HG03469 (cell line): Measurements from ENCODE around the gene ACSL5.
"Not testable (repeated sequence)": the region's sequence is repeated elsewhere in the genome, so short reads cannot be mapped to it uniquely, and the experiment has no call there.

Experiments used
- ATAC-seq: cut with Tn5 transposase; IDR thresholded peaks from one replicate; pipeline ENCODE4 v1.9.1; 2021; ENCODE audit warnings: mild to moderate bottlenecking, moderate library complexity, moderate number of reproducible peaks; ENCODE audit not compliant: unreplicated experiment

The ACSL5 gene

DNA sequence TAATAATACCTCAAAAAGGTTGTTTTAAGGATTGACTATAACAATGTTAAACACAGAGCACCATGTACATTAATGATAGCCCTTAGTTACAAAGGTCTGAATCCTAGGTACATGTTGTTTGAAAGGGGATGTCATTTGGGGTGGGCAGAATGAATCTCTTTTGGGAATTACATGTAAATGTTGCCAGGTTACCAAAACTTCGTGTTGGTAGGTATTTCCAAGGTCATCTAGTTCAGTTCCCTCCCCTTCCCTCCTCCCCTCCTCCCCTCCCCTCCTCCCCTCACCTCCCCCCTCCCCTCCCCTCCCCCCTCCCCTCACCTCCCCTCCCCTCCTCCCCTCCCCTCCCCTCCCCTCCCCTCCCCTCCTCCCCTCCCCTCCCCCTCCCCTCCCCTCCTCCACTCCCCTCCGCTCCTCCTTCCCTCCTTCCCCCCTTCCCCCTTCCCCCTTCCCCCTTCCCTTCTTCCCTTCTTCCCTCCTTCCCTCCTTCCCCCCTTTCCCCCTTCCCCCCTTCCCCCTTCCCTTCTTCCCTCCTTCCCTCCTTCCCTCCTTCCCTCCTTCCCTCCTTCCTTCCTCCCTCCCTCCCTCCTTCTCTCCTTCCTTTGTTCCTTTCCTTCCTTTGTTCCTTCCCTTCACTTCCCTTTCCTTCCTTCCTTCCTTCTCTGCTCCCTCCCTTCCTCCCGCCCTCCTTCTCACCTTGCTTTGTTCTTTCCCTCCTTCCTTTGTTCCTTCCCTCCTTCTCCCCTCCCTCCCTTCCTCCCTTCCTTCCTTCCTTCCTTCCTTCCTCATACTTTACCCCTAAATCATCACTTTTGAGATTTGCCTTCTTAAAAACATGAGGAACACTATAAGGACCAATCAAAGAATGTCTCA is 81.2 kb downstream of the ACSL5 start:
- no peak for ATAC-seq

DNA sequence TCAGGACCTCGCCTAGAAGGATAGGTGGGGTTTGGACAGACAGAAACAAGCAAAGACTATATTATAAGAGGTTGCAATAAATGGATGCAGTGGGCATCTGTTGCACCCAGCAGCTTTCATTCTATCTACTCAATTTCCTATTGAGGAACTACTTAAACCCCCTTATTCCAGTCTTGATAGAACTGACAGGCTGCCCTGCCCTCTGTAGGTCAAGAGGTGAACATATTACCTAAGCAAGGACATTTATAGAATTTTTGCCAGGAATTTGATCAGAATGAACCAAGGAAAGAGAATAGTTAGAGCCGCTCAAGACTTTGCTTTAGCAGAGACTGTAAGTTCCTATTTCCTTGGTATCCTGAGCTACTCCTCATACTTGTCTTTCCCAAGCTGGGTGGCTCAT is 82.6 kb downstream of the ACSL5 start:
- no peak for ATAC-seq

DNA sequence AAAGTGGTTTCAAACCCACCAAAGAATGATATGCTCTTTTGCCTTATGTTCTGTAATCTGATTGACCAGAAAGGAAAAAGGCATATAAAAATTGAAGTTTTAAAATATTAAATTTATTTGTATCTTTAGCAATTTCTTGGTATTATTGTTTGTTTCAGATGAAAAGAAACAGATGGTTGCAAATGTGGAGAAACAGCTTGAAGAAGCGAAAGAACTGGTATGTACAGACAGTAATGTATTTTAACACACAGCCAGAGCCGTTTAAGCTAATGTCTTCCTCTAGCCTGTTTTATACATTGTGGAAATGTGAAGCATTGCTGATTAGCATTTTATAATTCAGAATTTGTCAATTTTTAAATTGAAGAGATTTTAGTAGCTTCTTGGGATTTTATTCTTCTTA is 86.5 kb downstream of the ACSL5 start:
- ATAC-seq, result no peak

DNA sequence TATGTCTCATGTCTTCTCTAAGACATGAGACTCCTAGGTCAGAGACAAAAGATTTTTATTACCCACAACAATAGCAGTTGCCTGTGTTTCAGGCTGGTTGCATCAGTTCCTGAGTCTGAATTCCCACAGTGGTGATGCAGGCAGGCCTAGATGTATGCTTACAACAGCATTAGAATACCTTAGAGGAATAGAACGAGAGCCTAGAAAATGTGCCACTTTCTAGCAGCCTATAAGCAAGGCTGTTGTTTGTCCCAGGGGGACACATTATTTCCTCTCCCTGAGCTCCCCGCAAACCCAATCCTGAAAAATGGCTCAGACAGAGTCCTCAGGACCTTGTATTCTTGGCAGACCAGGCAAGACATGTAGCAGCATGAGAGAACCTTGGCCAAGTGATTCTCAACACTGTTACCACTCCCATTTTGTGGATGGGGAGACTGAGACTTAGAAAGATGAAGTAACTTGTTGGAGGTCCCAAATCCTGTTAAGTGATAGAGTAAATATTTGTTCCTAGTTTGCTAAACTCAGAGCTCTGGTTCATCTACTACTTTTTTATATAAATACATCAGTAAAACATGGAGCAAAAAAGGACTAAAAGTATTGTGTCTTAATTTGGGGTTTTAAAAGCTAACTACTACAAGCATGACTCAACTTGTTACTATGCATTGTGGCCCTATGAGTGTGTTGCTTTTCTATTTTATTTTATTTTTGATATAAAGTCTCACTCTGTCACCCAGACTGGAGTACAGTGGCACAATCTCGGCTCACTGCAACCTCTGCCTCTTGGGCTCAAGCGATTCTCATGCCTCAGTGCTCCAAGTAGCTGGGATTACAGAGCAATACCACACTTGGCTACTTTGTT is 87.3 kb downstream of the ACSL5 start:
- no peak for ATAC-seq

DNA sequence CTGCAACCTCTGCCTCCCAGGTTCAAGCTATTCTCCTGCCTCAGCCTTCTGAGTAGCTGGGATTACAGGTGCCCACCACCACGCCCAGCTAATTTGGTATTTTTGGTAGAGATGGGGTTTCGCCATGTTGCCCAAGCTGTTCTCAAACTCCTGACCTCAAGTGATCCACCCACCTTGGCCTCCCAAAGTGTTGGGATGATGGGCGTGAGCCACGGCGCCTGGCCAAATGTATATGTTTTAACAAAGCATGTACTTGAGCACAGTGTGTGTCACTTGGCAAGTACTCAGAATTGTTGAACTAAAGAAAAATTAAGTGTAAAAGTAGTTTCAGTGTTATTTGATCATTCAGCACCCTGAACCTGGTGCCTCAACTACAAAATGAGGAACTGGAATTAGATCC is 90.2 kb downstream of the ACSL5 start:
- not testable (repeated sequence) for ATAC-seq

DNA sequence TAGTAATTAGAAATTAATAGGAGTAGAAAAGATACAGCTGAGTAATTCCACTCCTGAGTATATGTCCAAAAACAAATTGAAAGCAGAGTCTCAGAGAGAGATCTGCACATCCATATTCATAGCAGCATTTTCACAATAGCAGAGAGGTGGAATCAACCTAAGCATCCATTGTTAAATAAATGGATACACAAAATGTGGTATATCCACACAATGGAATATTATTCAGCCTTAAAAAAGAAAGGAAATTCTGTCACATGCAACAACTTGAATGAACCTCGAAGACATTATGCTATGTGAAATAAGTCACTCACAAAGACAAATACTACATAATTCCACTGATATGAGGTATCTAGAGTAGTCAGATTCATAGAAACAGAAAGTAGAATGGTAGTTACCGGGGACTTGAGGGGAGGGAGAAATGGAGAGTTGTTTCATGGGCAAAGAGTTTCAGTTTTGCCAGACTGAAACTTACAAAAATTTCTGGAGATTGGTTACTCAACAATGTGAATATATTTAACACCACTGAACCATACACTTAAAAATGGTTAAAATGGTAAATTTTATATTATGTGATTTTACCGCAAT is 91.5 kb downstream of the ACSL5 start:
- ATAC-seq, result no peak

DNA sequence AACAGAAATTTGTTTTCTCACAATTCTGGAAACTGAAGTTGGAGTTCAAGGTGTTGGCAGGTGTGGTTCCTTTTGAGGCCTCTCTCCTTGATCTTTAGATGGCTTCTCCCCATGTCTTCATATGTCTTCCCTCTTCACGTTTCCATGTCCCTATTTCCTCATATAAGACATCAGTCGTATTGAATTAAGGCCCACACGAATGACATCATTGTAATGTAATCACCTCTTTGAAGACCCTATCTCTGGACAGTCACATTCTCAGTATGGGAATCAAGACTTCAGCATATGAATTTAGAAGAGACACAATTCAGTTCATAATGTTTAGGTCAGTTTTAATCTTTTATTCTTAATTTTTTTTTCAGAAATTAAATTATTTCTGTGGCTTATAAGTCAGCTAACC is 92.9 kb downstream of the ACSL5 start:
- no peak for ATAC-seq

DNA sequence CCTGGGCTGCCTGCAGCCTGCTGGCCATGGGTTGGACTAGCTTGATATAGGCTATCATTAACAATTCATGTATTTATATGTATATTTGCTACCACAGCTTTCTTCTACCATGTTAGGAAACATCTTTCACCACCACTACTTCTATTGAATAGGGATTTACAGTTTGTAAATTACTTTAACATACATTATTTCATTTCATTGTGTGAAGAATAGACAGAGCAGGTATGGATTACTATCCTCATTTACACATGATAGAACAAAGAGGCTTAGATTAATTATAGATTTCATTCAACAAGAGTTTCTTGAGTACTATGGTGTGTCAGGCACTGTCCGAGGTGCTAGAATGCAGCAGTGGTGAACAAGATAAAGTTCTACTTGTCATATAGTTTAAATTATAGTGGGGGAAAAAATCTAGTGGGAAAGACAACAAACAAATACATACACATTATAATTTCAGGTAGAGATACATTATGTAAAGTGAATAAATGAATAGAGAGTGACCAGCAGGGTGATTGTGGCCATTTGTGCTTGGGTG is 93.7 kb downstream of the ACSL5 start:
- ATAC-seq, result no peak

DNA sequence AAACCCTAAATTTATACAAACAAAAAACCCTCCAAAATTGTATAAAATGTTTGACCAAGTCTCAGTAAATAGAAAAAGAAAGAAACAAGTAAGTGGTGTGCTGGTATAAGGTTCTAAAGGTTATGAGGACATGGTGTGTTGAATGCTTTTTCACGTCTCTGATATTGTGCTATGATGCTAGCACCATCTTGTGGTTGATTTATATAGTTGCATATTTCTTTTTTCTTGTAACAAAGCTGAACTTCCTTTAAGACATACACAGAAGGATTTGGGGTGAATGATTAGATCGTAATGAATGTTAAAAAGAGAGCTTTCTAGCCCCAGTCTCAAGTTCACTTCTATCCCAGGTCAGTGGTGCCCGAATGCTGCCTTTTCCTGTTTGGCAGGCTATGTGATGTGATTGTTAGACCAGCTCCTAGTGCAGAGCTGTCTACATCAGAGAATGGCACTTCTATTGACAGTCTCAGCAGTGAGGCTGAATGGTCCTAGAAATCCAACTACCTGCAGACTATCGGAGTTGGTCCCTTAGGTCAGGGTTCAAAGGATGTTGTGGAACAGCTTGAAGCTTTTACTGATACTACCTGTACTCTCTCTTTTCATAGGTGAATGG is 98.1 kb downstream of the ACSL5 start:
- no peak for ATAC-seq

DNA sequence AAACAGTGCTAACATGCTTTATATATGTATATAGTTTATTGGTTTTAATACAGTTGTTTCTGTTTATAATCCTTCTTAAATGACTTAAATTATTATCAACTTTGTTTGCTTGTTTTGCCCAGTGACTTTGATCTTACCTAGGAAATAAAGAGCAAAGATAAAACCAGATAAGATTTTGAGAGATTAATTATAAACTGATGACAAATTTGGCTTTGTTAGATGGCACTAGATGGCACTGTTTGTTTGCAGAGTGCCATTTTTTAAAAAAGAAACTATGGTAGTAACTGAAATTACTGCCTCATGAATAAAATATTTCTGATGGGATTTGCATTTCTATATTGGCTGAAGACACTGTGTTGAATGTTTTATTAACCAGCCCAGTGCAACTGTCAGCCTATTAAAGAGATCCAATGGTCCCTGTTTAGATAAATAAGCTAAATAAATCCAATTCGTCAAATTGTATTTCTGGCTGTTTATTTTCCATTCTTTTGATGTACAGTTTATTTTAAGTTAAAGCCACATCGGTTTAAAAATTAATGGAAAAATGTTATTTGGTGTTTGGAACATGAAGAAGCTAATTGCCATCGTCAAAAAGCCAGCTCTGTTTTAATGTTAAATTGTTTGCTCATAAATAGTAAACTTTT is 101.8 kb downstream of the ACSL5 start:
- ATAC-seq, result no peak
